ENCODE results near the gene CAPN2.

The CAPN2 gene

DNA sequence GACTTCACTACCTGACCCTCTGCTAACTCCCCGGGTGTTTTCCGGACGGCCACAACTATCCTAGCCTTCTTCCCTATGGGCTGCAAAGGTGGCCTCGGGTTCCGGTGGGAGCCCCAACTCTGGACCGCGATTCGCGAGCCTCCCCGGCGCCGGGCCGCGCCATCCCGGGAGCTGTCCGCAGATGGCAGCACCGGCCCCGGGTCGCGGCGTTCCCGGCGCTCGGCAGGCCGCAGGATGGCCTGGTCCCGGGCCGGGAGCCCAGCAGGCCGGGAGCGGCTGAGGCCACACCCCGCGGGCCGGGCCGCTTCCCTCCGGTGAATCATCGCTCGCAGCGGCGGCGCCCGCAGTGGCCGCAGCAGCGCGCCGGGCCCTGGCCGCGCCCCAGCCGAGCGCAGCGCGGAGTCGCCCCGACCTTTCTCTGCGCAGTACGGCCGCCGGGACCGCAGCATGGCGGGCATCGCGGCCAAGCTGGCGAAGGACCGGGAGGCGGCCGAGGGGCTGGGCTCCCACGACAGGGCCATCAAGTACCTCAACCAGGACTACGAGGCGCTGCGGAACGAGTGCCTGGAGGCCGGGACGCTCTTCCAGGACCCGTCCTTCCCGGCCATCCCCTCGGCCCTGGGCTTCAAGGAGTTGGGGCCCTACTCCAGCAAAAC is at the start of gene CAPN2:
Gene CAPN2, plus strand, starts transcription at position 346 of the 656 bp plus-strand sequence. Its CDS starts 102 bp downstream, at position 448.
- peak; percentile 77 for DNase-seq

- no peak for DNase-seq
Measured at GRCh38 chr1:223662943-223663342, 49.4 kb upstream of the CAPN2 start.

GRCh38 chr1:223664106-223664505 is 48.2 kb upstream of the CAPN2 start:
- DNase-seq, result no peak

- peak; percentile 64 for DNase-seq
Measured at GRCh38 chr1:223665592-223666312, 46.6 kb upstream of the CAPN2 start, which contains the start of gene CAPN8. Gene CAPN8 (minus strand): TSS chr1:223665701. CDS start chr1:223665646, 55 bp downstream.

- DNase-seq, result no peak
Measured at GRCh38 chr1:223667484-223668182, 44.7 kb upstream of the CAPN2 start.

GRCh38 chr1:223669003-223669795 is 43.1 kb upstream of the CAPN2 start:
- DNase-seq, result no peak

DNA sequence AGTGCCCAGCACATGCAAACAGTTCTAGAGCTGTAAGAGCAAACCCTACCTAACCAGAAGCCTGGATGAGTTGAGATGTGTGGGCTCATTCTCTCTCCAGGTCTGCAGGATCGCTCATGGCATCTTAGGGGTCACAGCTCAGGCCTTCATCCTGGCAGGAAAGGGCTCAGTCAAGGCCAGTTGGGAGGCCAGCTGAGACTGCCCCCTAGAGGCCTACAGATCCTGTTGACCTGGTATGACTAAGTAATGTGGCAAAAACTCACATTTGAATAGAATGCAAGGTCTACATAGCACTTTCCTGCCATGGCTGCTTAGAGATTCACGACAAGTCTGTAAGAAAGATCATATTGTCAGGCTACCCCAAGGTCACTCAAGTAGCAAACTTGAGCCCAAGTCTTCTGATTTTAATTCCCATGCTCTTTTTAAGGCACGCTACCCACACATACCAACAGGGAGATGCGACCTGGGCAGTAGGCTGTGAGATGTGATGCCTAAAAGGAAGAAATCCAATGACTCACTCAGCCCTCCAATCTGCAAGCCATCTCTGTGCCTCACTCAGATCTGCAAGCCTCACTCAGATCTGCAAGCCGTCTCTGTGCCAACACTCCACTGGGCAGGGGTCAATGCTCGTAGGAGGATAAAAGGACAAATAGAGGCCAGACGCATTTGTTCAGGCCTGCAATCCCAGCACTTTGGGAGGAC is 41.7 kb upstream of the CAPN2 start:
- peak; percentile 47 for DNase-seq

- no peak for DNase-seq
Measured at GRCh38 chr1:223674119-223674890, 38.0 kb upstream of the CAPN2 start.

GRCh38 chr1:223678841-223679240 is 33.5 kb upstream of the CAPN2 start:
- no peak for DNase-seq

GRCh38 chr1:223680188-223680587 is 32.2 kb upstream of the CAPN2 start:
- no peak for DNase-seq

GRCh38 chr1:223682502-223682901 is 29.8 kb upstream of the CAPN2 start:
- no peak for DNase-seq

DNA sequence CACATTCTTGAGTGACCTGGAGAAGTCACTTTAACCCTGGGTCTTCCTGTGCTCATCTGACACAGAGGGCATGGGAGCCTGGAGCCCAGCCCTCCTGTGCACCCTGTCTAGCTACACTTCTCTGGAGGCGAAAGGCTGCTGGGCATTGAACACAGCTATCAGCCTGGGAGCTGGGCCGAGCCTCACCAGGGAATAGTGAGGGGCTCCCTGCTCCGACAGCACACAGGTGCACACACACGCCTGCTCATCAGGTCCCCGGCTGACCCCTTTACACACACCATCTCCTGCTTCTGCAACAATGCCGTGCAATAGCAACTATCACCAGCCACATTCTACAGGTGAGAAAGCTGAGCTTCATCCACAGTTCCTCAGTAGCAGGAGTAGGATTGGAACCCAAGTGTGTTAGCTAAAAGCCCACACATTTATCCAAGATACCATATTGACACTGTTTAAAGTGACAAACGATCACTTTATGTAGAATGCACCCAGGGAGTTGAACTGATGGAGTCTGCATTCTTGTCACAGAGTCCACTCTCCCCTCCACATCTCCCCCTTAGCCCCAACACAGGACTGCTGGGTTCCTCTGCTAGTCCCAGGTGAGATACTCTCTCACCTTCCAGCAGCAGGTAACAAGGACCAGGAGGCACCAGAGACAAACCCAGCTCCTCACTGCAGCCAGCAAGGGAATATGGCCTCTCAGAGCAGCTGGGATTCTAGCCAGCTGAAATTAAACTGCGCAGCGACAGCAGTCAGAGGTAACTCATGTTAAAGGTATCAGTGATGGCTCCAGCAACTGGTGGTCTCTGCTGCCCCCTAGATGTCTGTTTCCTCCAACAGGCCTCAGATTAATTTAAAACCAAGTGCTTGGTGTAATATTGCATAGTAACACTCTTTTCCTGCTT is 28.5 kb upstream of the CAPN2 start:
- peak; percentile 77 for DNase-seq

DNA sequence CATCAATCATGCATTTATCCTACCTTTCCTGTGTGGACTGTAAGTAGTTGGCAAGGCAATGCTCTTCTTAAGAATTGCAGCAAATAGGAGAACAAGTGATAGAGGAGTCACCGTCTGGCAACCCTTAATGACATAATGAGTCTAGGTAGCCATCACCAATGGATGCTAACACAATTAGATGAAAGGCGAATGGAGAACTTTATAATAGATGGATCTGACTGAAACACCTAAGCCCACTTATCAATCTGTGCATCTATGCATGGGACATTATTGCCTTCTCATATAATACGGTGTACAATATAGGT is 27.9 kb upstream of the CAPN2 start:
- no peak for DNase-seq

DNA sequence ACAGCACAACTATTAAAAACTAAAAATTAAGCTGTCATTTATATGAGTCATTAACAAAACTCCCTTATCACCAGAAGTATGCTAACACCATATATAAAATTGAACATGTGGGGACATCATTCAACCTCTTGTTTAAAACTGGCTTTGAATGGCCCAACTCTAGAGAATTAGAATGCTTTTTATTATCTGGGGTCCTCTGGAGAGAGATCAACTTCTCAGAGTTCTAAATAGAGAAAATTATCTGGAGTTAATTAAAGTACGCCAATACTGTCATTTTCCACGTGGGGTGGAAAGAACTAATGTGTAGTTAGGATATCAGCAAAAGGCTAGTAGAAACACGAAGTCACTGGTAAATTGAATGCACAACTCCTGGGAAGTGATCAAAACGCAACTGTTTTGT is 21.2 kb upstream of the CAPN2 start:
- no peak for DNase-seq

- no peak for DNase-seq
Measured at GRCh38 chr1:223695014-223695548, 17.3 kb upstream of the CAPN2 start.

- DNase-seq, result no peak
Measured at GRCh38 chr1:223695941-223696340, 16.4 kb upstream of the CAPN2 start.

- peak; percentile 53 for DNase-seq
Measured at GRCh38 chr1:223700388-223700918, 11.9 kb upstream of the CAPN2 start.

- peak; percentile 26 for DNase-seq
Measured at GRCh38 chr1:223700942-223701637, 11.2 kb upstream of the CAPN2 start.

Measured in NCI-H69 (cell line).